Omental fat pad (tissue), 4 donors: ENCODE measurements around the gene XIRP2. TPM values are rescaled to one million over a fixed set of nuclear protein-coding genes. Genes with fewer than 3 reads are reported as not detected.
"Not testable (repeated sequence)": the region's sequence is repeated elsewhere in the genome, so short reads cannot be mapped to it uniquely, and the experiment has no call there.

ENCODE experiments used
- ATAC-seq: fragments of 150-250 bp; one replicate; pipeline ENCODE4 v1.9.1; 2016; ENCODE audit warnings: mild to moderate bottlenecking, moderate library complexity; ENCODE audit not compliant: low FRiP score
- DNase-seq: peaks from one replicate; pipeline ENCODE4 v3.0.0-alpha.2; 2019; ENCODE audit warnings: low spot score
- CTCF ChIP-seq, 3 donors: fragments of 450-650 bp; IDR thresholded peaks; one replicate each; pipeline ENCODE4 v1.5.1; 2016 to 2017; ENCODE audit warnings: antibody characterized with exemption in 3 of 3, mild to moderate bottlenecking in 3 of 3, moderate library complexity in 2 of 3
- total RNA-seq, 4 donors: library from RNA; depleted of rRNA; stranded (reverse); fragments of >200 nt; gene quantifications; one replicate each; pipeline ENCODE4 v1.1.0, GENCODE V29; 2016

Gene XIRP2
- total RNA-seq, 4 donors from 2014 or later, result not detected

DNA sequence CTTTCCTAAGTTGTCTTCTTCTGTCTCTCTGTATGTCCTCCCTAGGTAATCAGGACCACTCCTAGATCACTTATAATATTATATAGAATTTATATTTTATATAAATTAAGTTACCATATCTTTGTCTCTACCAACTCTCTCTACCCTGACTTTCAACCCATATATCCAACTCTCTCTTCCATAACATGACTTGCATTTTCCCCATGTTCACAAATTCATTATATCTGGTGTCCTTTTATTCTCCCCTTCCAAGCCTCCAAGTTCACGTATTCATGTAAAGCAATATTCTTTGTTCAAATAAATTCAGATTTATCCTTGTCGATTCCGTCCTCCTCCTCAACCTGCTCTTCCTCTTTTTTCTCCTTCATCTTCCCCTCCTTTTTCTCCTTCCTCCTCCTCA, 127.5 kb downstream of the XIRP2 start:
- TF ChIP-seq CTCF (IDR thresholded peaks at IDR 0.05), result no peak
- DNase-seq, result no peak
- ATAC-seq, result no peak

GRCh38 chr2:167017021-167017420, 128.7 kb downstream of the XIRP2 start:
- no peak for DNase-seq
- no peak for ATAC-seq
- no peak for TF ChIP-seq CTCF (IDR thresholded peaks at IDR 0.05)

- ATAC-seq (no peak), DNase-seq (no peak)
- no peak for TF ChIP-seq CTCF (IDR thresholded peaks at IDR 0.05)
Measured at GRCh38 chr2:167018590-167018989, 130.3 kb downstream of the XIRP2 start.

GRCh38 chr2:167028503-167028902, 140.2 kb downstream of the XIRP2 start:
- ATAC-seq (no peak), DNase-seq (no peak)
- no peak for TF ChIP-seq CTCF (IDR thresholded peaks at IDR 0.05)

DNA sequence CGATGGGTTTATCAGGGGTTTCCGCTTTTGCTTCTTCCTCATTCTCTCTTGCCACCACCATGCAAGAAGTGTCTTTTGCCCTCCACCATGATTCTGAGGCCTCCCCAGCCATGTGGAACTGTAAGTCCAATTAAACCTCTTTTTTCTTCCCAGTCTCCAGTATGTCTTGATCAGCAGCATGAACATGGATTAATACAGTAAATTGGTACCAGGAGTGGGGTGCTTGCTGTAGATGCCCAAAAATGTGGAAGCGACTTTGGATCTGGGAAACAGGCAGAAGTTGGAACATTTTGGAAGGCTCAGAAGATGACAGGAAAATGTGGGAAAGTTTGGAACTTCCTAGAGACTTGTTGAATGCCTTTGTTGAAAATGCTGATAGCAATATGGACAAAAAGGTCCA, 146.7 kb downstream of the XIRP2 start:
- ATAC-seq, DNase-seq: not testable (repeated sequence)

GRCh38 chr2:167048829-167049228, 160.5 kb downstream of the XIRP2 start:
- DNase-seq (no peak), ATAC-seq (no peak)
- no peak for TF ChIP-seq CTCF (IDR thresholded peaks at IDR 0.05)

DNA sequence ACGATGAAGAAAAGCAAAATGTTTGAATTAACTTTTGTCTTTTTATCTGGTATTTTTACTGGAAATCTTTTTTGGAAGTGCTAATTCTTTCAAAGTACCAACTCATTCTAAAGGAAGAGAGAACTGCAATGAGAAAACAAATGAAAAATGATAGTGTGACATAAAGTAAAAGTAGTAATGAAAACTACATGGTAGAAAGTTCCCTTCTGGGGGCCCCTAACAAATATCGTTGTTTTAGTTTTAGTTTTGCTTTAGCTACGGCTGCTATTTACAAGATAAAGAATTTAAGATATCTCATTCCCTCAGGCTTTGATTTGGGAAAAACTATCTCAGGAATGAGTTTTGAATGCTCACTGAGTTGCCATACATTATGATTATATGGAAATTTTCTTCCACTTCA, 161.4 kb downstream of the XIRP2 start:
- TF ChIP-seq CTCF (IDR thresholded peaks at IDR 0.05), result no peak
- ATAC-seq, result no peak
- DNase-seq, result no peak

DNA sequence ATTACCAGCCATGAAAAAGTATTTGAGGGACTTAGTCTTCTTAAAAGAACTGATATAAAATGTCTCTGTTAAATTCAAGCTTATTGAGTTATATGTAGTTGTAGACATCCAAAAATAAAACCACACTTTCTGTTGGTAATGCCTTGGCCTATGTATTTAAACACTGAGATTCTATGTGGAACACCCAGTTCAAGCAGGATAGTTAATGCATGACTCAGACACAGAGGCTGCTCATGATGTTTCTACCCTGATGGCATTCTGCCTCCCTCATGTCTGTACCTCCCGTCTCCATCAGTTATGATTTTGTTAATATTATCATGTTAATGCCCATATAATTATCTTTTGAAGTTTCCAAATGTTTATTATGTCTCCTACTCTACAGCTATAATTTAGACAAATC, 164.5 kb downstream of the XIRP2 start:
- no peak for DNase-seq
- ATAC-seq, result peak; percentile 14
- no peak for TF ChIP-seq CTCF (IDR thresholded peaks at IDR 0.05)
